K562 (cell line): Measurements from ENCODE around the gene SUSD5. TPM values are rescaled to one million over a fixed set of nuclear protein-coding genes. Genes with fewer than 3 reads are reported as not detected.

Experiments
- ATAC-seq: fragments of 200-7000 bp; cut with Tn5 transposase; 3 replicates; pipeline ENCODE4 v1.9.1; 2020; ENCODE audit warnings: moderate library complexity
- BruUV-seq: library from RNA; stranded (reverse); fragments of 400-500 nt; replicated peaks from 2 replicates; lab custom pipeline; 2021; lab: Mats Ljungman, UMichigan
- CTCF ChIA-PET: fragments of 300-600 bp; formaldehyde crosslinking; extraction: SDS; loops from one replicate; lab custom pipeline; 2021; ENCODE audit warnings: low intra/inter-chr PET ratio; lab: Yijun Ruan, JAX
- POLR2A ChIA-PET: fragments of 300-600, 350-650 bp; sonication (Branson Sonifier 250); formaldehyde crosslinking; extraction: SDS; loops from one replicate; lab custom pipeline; 2021; ENCODE audit warnings: antibody characterized with exemption, inconsistent platforms; lab: Yijun Ruan, JAX
- DNase-seq, 4 experiments: peaks; one replicate each; pipeline versions ENCODE4 v3.0.0 to v3.0.0-alpha.2; 2011 to 2018; ENCODE audit warnings: low spot score in 3 of 4, mixed read lengths in 3 of 4; ENCODE audit errors: extremely low read depth in 1 of 4
- FAIRE-seq: peaks from 2 replicates; lab custom pipeline; 2011; peaks lifted over from hg19 to GRCh38; lab: Jason Lieb, UNC
- H2AFZ ChIP-seq: 2 replicates; pipeline ENCODE4 v1.6.0; 2011; ENCODE audit warnings: low read depth, low read length, control low read depth, inconsistent platforms
- H3K27ac ChIP-seq: fragments of 200-600 bp; 3 replicates; pipeline ENCODE4 v1.8.0; 2011; ENCODE audit warnings: low read depth, mild to moderate bottlenecking, control low read depth, inconsistent platforms, low read length, moderate library complexity, mixed read lengths; ENCODE audit errors: extremely low read depth
- H3K27me3 ChIP-seq, 2 experiments: fragments of 300-600 bp in 1 of 2; 2 replicates in 1 of 2; 3 replicates in 1 of 2; pipeline versions ENCODE4 v1.6.0 to v1.8.0; 2011; ENCODE audit warnings: inconsistent platforms in 2 of 2, low read length in 2 of 2, mild to moderate bottlenecking in 1 of 2, mixed read lengths in 1 of 2, moderate library complexity in 1 of 2; ENCODE audit not compliant: control insufficient read depth in 2 of 2, insufficient read depth in 2 of 2
- H3K36me3 ChIP-seq: fragments of 300-600 bp; 3 replicates; pipeline ENCODE4 v1.8.0; 2011; ENCODE audit warnings: mild to moderate bottlenecking, low read length, inconsistent platforms; ENCODE audit not compliant: control insufficient read depth, insufficient read depth
- H3K4me1 ChIP-seq, 2 experiments: fragments of 200-600 bp in 1 of 2; replicated peaks in 1 of 2; 2 replicates in 1 of 2; 3 replicates in 1 of 2; pipeline versions ENCODE4 v1.5.1 to v1.8.0; 2011; ENCODE audit warnings: inconsistent platforms in 2 of 2, low read length in 2 of 2, mild to moderate bottlenecking in 1 of 2, mixed read lengths in 1 of 2, moderate library complexity in 1 of 2; ENCODE audit not compliant: control insufficient read depth in 2 of 2, insufficient read depth in 2 of 2
- H3K4me2 ChIP-seq: 2 replicates; pipeline ENCODE4 v1.6.1; 2011; ENCODE audit warnings: low read length, control low read depth, inconsistent platforms, mixed read lengths; ENCODE audit not compliant: insufficient read depth
- H3K4me3 ChIP-seq: fragments of 200-600 bp; sonication (generic), shearing (Covaris generic); 2 replicates; pipeline ENCODE4 v1.5.1; 2016; ENCODE audit warnings: control low read depth, inconsistent platforms
- H3K79me2 ChIP-seq: fragments of 200-600 bp; 3 replicates; pipeline ENCODE4 v1.8.0; 2011; ENCODE audit warnings: low read length, inconsistent platforms; ENCODE audit not compliant: control insufficient read depth, insufficient read depth
- H3K9ac ChIP-seq, 2 experiments: 2 replicates each; pipeline versions ENCODE4 v1.6.0 to v1.6.1; 2011; ENCODE audit warnings: low read depth in 2 of 2, low read length in 2 of 2, control low read depth in 1 of 2, inconsistent platforms in 1 of 2, mild to moderate bottlenecking in 1 of 2, mixed read lengths in 1 of 2; ENCODE audit not compliant: insufficient read depth in 1 of 2
- H3K9me1 ChIP-seq: one replicate; pipeline ENCODE4 v1.6.0; 2011; ENCODE audit warnings: inconsistent platforms, mild to moderate bottlenecking, low read length, moderate library complexity; ENCODE audit not compliant: control insufficient read depth, insufficient read depth
- H3K9me3 ChIP-seq: replicated peaks from 2 replicates; pipeline ENCODE4 v1.5.1; 2011; ENCODE audit warnings: low read depth, low read length, inconsistent platforms; ENCODE audit not compliant: control insufficient read depth, insufficient read depth
- H4K20me1 ChIP-seq: replicated peaks from 2 replicates; pipeline ENCODE4 v1.6.1; 2011; ENCODE audit warnings: low read length, inconsistent platforms, mixed read lengths; ENCODE audit not compliant: control insufficient read depth, insufficient read depth
- CEBPB ChIP-seq: fragments of 450-650 bp; IDR thresholded peaks from 2 replicates; pipeline ENCODE4 v1.6.1; 2016; ENCODE audit warnings: missing genetic modification characterization, missing compliant biosample characterization
- FOXJ2 ChIP-seq: fragments of 200-800 bp; sonication (Bioruptor generic); IDR thresholded peaks from 2 replicates; pipeline ENCODE4 v1.6.1; 2016; ENCODE audit warnings: missing genetic modification characterization, missing compliant biosample characterization
- MTA1 ChIP-seq: fragments of 450-650 bp; IDR thresholded peaks from 2 replicates; pipeline ENCODE4 v1.6.1; 2017; ENCODE audit warnings: borderline replicate concordance
- MYBL2 ChIP-seq, 2 experiments: fragments of 450-650 bp in 1 of 2; sonication (generic) in 1 of 2; formaldehyde crosslinking in 1 of 2; IDR thresholded peaks; 2 replicates each; pipeline versions ENCODE4 v1.6.1 to v1.8.1; 2017 to 2022; ENCODE audit warnings: borderline replicate concordance in 1 of 2, inconsistent platforms in 1 of 2, low read depth in 1 of 2, mild to moderate bottlenecking in 1 of 2, missing genetic modification reagents in 1 of 2, moderate library complexity in 1 of 2
- SIN3A ChIP-seq, 2 experiments: fragments of 150-350 bp in 1 of 2; IDR thresholded peaks; 2 replicates each; pipeline ENCODE4 v1.6.1; 2011 to 2016; ENCODE audit warnings: borderline replicate concordance in 2 of 2, low read depth in 2 of 2, low read length in 2 of 2, mild to moderate bottlenecking in 2 of 2, moderate library complexity in 2 of 2; ENCODE audit not compliant: control insufficient read depth in 1 of 2
- STAT5A ChIP-seq: IDR thresholded peaks from 2 replicates; pipeline ENCODE4 v1.6.1; 2012; ENCODE audit warnings: low read length, inconsistent platforms, borderline replicate concordance
- ZBTB2 ChIP-seq: fragments of 450-650 bp; IDR thresholded peaks from 2 replicates; pipeline ENCODE4 v1.6.1; 2016; ENCODE audit warnings: antibody characterized with exemption
- ZNF780A ChIP-seq: fragments of 250-450 bp; sonication (Bioruptor Pico); IDR thresholded peaks from 2 replicates; pipeline ENCODE4 v1.5.0; 2021; ENCODE audit warnings: mild to moderate bottlenecking
- in situ Hi-C: fragments of 300-500 bp; cut with MboI; formaldehyde crosslinking; loops from 4 replicates; pipeline ENCODE4 v1.15.0; 2018; ENCODE audit warnings: inconsistent platforms, mixed read lengths
- intact Hi-C: fragments of 100-400 bp; cut with micrococcal nuclease; formaldehyde crosslinking; loops from 2 replicates; pipeline ENCODE4 v1.14.2; 2022
- polyA plus RNA-seq, 8 experiments: library from polyadenylated mRNA; depleted of rRNA in 4 of 8; stranded (reverse) in 5 of 8; unstranded in 3 of 8; fragments of >200 nt; fragmentation: Nextera tagmentation in 2 of 8; fragmentation: Illumina TruSeq in 1 of 8; extraction: Ambion mirVana in 2 of 8; extraction: Trizol in 1 of 8; gene quantifications; 2 replicates each; pipeline versions ENCODE4 v1.2.1 to v1.2.3, GENCODE V29; 2011 to 2014; ENCODE audit warnings: inconsistent platforms in 1 of 8, missing spikeins in 1 of 8
- total RNA-seq, 7 experiments: library from RNA; depleted of rRNA in 6 of 7; stranded (reverse); fragments of >200 nt in 6 of 7; fragmentation: Illumina TruSeq in 2 of 7; extraction: Trizol in 2 of 7; gene quantifications; 2 replicates each; pipeline versions ENCODE4 v1.2.1 to v1.2.3, GENCODE V29; 2011 to 2021; ENCODE audit warnings: low replicate concordance in 1 of 7
- TF ChIP-seq, protein P1 (sequence below): IDR thresholded peaks from 2 replicates; pipeline ENCODE4 v1.6.1; 2016; ENCODE audit warnings: missing genetic modification characterization, missing compliant biosample characterization
- TF ChIP-seq, protein P2 (sequence below), 2 experiments: fragments of 450-650 bp; IDR thresholded peaks; 2 replicates each; pipeline ENCODE4 v1.6.1; 2018; ENCODE audit warnings: mild to moderate bottlenecking in 2 of 2, low read depth in 1 of 2; ENCODE audit not compliant: partially characterized antibody in 2 of 2
- TF ChIP-seq, protein P3 (sequence below): fragments of 250-450 bp; sonication (Bioruptor Pico); IDR thresholded peaks from 2 replicates; pipeline ENCODE4 v1.8.0; 2021; ENCODE audit warnings: borderline replicate concordance, mild to moderate bottlenecking, moderate library complexity; ENCODE audit not compliant: poor library complexity, severe bottlenecking
- TF ChIP-seq, protein P4 (sequence below): fragments of 450-650 bp; IDR thresholded peaks from 2 replicates; pipeline ENCODE4 v1.6.1; 2017; ENCODE audit warnings: antibody characterized with exemption

The SUSD5 gene
- total and polyA plus RNA-seq, 9 of the 15 experiments (the other 6 are each of a cell fraction or from before 2014, with no cell fraction given), result not detected

- no peak for ATAC-seq
- Histone ChIP-seq H3K9me1 (no peaks in the 10 kb centered on the region), H3K4me3 (no peak overlapping the region), H3K4me1 (no peaks in the 10 kb centered on the region), H3K27me3 (no peaks in the 10 kb centered on the region), H3K9ac (no peak overlapping the region), H4K20me1 (no peaks in the 10 kb centered on the region), H3K79me2 (no peaks in the 10 kb centered on the region), H2AFZ (no peak overlapping the region), H3K9me3 (no peaks in the 10 kb centered on the region), H3K27ac (no peak overlapping the region), H3K4me2 (no peak overlapping the region), H3K36me3 (no peaks in the 10 kb centered on the region)
- no peak for FAIRE-seq
- in situ Hi-C loops (no loop called here), intact Hi-C loops (no loop called here)
- ChIA-PET POLR2A (no interaction called here), CTCF (no interaction called here)
- BruUV-seq, result no TSS peak
- DNase-seq, result no peak
- TF ChIP-seq STAT5A (no peak), MTA1 (peak; percentile 58; the same call in 1 of the 2 replicates), FOXJ2 (tag) (no peak), ZBTB2 (peak; percentile 71), ZNF780A (CRISPR knock-in tag) (no peak), MYBL2 (IDR thresholded peaks at IDR 0.05; ENCODE audit: low read depth) (0 out of 2 replicates have a peak, but pooled peaks have one; percentile 22), MYBL2 (CRISPR knock-in tag; IDR thresholded peaks at IDR 0.05; ENCODE audit: borderline replicate concordance) (no peak), CEBPB (tag) (no peak), SIN3A (IDR thresholded peaks at IDR 0.05; ENCODE audit: borderline replicate concordance in 2 of 2, control insufficient read depth in 1 of 2, low read depth in 2 of 2, low read length in 2 of 2) (no peak)
- TF ChIP-seq, protein P1, sequence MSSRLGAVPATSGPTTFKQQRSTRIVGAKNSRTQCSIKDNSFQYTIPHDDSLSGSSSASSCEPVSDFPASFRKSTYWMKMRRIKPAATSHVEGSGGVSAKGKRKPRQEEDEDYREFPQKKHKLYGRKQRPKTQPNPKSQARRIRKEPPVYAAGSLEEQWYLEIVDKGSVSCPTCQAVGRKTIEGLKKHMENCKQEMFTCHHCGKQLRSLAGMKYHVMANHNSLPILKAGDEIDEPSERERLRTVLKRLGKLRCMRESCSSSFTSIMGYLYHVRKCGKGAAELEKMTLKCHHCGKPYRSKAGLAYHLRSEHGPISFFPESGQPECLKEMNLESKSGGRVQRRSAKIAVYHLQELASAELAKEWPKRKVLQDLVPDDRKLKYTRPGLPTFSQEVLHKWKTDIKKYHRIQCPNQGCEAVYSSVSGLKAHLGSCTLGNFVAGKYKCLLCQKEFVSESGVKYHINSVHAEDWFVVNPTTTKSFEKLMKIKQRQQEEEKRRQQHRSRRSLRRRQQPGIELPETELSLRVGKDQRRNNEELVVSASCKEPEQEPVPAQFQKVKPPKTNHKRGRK, result peak; percentile 97
- TF ChIP-seq, protein P2, sequence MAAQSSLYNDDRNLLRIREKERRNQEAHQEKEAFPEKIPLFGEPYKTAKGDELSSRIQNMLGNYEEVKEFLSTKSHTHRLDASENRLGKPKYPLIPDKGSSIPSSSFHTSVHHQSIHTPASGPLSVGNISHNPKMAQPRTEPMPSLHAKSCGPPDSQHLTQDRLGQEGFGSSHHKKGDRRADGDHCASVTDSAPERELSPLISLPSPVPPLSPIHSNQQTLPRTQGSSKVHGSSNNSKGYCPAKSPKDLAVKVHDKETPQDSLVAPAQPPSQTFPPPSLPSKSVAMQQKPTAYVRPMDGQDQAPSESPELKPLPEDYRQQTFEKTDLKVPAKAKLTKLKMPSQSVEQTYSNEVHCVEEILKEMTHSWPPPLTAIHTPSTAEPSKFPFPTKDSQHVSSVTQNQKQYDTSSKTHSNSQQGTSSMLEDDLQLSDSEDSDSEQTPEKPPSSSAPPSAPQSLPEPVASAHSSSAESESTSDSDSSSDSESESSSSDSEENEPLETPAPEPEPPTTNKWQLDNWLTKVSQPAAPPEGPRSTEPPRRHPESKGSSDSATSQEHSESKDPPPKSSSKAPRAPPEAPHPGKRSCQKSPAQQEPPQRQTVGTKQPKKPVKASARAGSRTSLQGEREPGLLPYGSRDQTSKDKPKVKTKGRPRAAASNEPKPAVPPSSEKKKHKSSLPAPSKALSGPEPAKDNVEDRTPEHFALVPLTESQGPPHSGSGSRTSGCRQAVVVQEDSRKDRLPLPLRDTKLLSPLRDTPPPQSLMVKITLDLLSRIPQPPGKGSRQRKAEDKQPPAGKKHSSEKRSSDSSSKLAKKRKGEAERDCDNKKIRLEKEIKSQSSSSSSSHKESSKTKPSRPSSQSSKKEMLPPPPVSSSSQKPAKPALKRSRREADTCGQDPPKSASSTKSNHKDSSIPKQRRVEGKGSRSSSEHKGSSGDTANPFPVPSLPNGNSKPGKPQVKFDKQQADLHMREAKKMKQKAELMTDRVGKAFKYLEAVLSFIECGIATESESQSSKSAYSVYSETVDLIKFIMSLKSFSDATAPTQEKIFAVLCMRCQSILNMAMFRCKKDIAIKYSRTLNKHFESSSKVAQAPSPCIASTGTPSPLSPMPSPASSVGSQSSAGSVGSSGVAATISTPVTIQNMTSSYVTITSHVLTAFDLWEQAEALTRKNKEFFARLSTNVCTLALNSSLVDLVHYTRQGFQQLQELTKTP (IDR thresholded peaks at IDR 0.05; ENCODE audit: low read depth in 1 of 2, partially characterized antibody in 2 of 2), result no peak
- TF ChIP-seq, protein P3, sequence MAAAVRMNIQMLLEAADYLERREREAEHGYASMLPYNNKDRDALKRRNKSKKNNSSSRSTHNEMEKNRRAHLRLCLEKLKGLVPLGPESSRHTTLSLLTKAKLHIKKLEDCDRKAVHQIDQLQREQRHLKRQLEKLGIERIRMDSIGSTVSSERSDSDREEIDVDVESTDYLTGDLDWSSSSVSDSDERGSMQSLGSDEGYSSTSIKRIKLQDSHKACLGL (CRISPR knock-in tag), result no peak
- TF ChIP-seq, protein P4, sequence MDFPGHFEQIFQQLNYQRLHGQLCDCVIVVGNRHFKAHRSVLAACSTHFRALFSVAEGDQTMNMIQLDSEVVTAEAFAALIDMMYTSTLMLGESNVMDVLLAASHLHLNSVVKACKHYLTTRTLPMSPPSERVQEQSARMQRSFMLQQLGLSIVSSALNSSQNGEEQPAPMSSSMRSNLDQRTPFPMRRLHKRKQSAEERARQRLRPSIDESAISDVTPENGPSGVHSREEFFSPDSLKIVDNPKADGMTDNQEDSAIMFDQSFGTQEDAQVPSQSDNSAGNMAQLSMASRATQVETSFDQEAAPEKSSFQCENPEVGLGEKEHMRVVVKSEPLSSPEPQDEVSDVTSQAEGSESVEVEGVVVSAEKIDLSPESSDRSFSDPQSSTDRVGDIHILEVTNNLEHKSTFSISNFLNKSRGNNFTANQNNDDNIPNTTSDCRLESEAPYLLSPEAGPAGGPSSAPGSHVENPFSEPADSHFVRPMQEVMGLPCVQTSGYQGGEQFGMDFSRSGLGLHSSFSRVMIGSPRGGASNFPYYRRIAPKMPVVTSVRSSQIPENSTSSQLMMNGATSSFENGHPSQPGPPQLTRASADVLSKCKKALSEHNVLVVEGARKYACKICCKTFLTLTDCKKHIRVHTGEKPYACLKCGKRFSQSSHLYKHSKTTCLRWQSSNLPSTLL, result 0 out of 2 replicates have a peak, but pooled peaks have one; percentile 26
Observed at GRCh38 chr3:33246786-33247185, 28.2 kb upstream of the SUSD5 start.
